Calu3 (cell line): ENCODE measurements around the gene CCDC34. TPM values are rescaled to one million over a fixed set of nuclear protein-coding genes. Genes with fewer than 3 reads are reported as not detected.

ENCODE experiments used
- BruUV-seq: library from RNA; stranded (reverse); fragments of 400-500 nt; replicated peaks from 2 replicates; lab custom pipeline; 2021; lab: Mats Ljungman, UMichigan
- CTCF ChIA-PET: fragments of 300-600 bp; sonication (Branson Sonifier 250); formaldehyde crosslinking; loops from one replicate; lab custom pipeline; 2022; ENCODE audit warnings: antibody characterized with exemption; lab: Charles Lee
- DNase-seq: peaks from one replicate; pipeline ENCODE4 v3.0.0; 2022
- H3K27ac Mint-ChIP-seq: one replicate; pipeline ENCODE4 v1.8.0; 2022; ENCODE audit warnings: mixed read lengths; ENCODE audit not compliant: unreplicated experiment
- H3K27me3 Mint-ChIP-seq: one replicate; pipeline ENCODE4 v1.8.0; 2022; ENCODE audit warnings: mixed read lengths; ENCODE audit not compliant: unreplicated experiment
- H3K36me3 Mint-ChIP-seq: one replicate; pipeline ENCODE4 v1.8.0; 2022; ENCODE audit warnings: mild to moderate bottlenecking, moderate library complexity, mixed read lengths; ENCODE audit not compliant: insufficient read depth, unreplicated experiment
- H3K4me1 Mint-ChIP-seq: one replicate; pipeline ENCODE4 v1.8.0; 2022; ENCODE audit warnings: mild to moderate bottlenecking, low read depth, mixed read lengths; ENCODE audit not compliant: unreplicated experiment
- H3K4me3 Mint-ChIP-seq: one replicate; pipeline ENCODE4 v1.8.0; 2022; ENCODE audit warnings: mild to moderate bottlenecking, low read depth, moderate library complexity, mixed read lengths; ENCODE audit not compliant: unreplicated experiment
- H3K9me3 Mint-ChIP-seq: one replicate; pipeline ENCODE4 v1.8.0; 2022; ENCODE audit warnings: low read depth, mixed read lengths; ENCODE audit not compliant: unreplicated experiment
- intact Hi-C: fragments of 100-400 bp; cut with micrococcal nuclease; formaldehyde crosslinking; loops from one replicate; pipeline ENCODE4 v1.10.0; 2022; ENCODE audit not compliant: unreplicated experiment
- total RNA-seq: library from RNA; stranded (reverse); gene quantifications from 2 replicates; pipeline ENCODE4 v1.2.3, GENCODE V29; 2022
- TF ChIP-seq, protein P1 (sequence below): fragments of 200-600 bp; IDR thresholded peaks from one replicate; pipeline ENCODE4 v1.8.0; 2022; ENCODE audit warnings: antibody characterized with exemption; ENCODE audit not compliant: unreplicated experiment

The CCDC34 gene
- total RNA-seq, 1 experiment from 2014 or later: 21.6 TPM

DNA sequence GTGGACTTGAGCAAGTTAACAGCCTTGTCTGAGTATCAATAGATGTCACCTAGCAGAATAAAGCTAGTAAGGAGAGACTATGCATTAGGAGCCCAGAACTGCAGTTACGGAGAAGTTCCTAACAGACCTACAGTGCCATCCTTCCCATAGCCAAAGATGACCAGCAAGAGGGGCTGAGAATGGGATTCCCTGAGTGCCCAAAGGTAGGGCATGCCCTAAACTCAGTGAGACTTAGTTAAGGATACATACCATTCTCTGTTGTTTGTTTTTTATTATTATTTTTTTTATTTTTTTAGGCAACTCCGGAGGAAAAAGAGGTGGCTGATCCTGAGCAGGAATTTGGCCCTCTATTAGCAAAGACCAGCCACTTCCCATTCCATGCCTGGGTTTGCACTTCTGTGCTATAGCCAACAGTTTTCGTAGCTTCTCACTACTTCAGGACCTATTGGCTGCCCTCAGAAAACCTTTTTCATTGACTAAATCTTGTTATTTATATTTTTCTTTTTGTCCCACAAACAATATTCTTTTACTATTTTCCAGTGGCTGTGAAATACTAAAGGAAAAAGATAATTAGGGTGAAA is 33.3 kb upstream of the CCDC34 start:
- TF ChIP-seq, protein P1, sequence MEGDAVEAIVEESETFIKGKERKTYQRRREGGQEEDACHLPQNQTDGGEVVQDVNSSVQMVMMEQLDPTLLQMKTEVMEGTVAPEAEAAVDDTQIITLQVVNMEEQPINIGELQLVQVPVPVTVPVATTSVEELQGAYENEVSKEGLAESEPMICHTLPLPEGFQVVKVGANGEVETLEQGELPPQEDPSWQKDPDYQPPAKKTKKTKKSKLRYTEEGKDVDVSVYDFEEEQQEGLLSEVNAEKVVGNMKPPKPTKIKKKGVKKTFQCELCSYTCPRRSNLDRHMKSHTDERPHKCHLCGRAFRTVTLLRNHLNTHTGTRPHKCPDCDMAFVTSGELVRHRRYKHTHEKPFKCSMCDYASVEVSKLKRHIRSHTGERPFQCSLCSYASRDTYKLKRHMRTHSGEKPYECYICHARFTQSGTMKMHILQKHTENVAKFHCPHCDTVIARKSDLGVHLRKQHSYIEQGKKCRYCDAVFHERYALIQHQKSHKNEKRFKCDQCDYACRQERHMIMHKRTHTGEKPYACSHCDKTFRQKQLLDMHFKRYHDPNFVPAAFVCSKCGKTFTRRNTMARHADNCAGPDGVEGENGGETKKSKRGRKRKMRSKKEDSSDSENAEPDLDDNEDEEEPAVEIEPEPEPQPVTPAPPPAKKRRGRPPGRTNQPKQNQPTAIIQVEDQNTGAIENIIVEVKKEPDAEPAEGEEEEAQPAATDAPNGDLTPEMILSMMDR: no peak
- intact Hi-C loops: loop anchor here (2.0 kb wide), 1 partner anchor 20 kb away; no protein-coding TSS in a partner anchor
- peak overlapping the region; percentile 84 for H3K27ac Mint-ChIP-seq

GRCh38 chr11:27395556-27396258 is 32.7 kb upstream of the CCDC34 start:
- CTCF ChIA-PET: interaction anchor here (0.7 to 1.5 kb wide), 8 partner anchors 14 to 212 kb away, joined by 3 to 7 read pairs (median 4); partner anchors contain the start of gene LGR4
- peak overlapping the region; percentile 66 for H3K4me3 Mint-ChIP-seq
- TF ChIP-seq, protein P1: no peak
- intact Hi-C loops: loop anchor here (2.0 kb wide), 1 partner anchor 21 kb away; no protein-coding TSS in a partner anchor
- no peaks in the 10 kb centered on the region for H3K27me3 Mint-ChIP-seq
- H3K9me3 Mint-ChIP-seq: no peaks in the 10 kb centered on the region
- H3K4me1 Mint-ChIP-seq: peaks cover 80% of the 10 kb centered on the region
- peaks cover 20% of the 10 kb centered on the region for H3K36me3 Mint-ChIP-seq
- BruUV-seq: no TSS peak
- peak overlapping the region; percentile 84 for H3K27ac Mint-ChIP-seq
- DNase-seq: peak; percentile 39

More for the DNA sequence above, 33.3 kb upstream of the CCDC34 start:
- Mint-ChIP-seq H3K4me3 (peak overlapping the region; percentile 66), H3K27me3 (no peaks in the 10 kb centered on the region), H3K9me3 (no peaks in the 10 kb centered on the region), H3K4me1 (peaks cover 76% of the 10 kb centered on the region), H3K36me3 (peaks cover 19% of the 10 kb centered on the region)
- CTCF ChIA-PET: interaction anchor here (0.7 to 1.5 kb wide), 7 partner anchors 15 to 212 kb away, joined by 3 to 7 read pairs (median 4); partner anchors contain the start of gene LGR4
- BruUV-seq: no TSS peak
- DNase-seq: no peak

- Mint-ChIP-seq H3K9me3 (no peaks in the 10 kb centered on the region), H3K27me3 (no peaks in the 10 kb centered on the region), H3K4me1 (peaks cover 85% of the 10 kb centered on the region), H3K27ac (peak overlapping the region; percentile 64), H3K4me3 (peak overlapping the region; percentile 66), H3K36me3 (peaks cover 22% of the 10 kb centered on the region)
- DNase-seq: no peak
- TF ChIP-seq, protein P1: no peak
- BruUV-seq: no TSS peak
- intact Hi-C loops: loop anchor here (5.0 kb wide), 1 partner anchor 188 kb away; no protein-coding TSS in a partner anchor
- CTCF ChIA-PET: interaction anchor here (1.0 to 1.4 kb wide), 2 partner anchors 9 to 18 kb away, joined by 3 read pairs; no protein-coding TSS in a partner anchor
Measured at GRCh38 chr11:27394781-27395228, 31.8 kb upstream of the CCDC34 start.

GRCh38 chr11:27392278-27393114 is 29.5 kb upstream of the CCDC34 start:
- CTCF ChIA-PET: interaction anchor here (1.1 kb wide), 1 partner anchor 9 kb away, joined by 3 read pairs; no protein-coding TSS in a partner anchor
- no TSS peak for BruUV-seq
- peak overlapping the region; percentile 59 for H3K27ac Mint-ChIP-seq

More at GRCh38 chr11:27392278-27393114, 29.5 kb upstream of the CCDC34 start:
- no peaks in the 10 kb centered on the region for H3K27me3 Mint-ChIP-seq
- TF ChIP-seq, protein P1: no peak
- intact Hi-C loops: loop anchor here (5.0 kb wide), 1 partner anchor 185 kb away; no protein-coding TSS in a partner anchor
- H3K4me3 Mint-ChIP-seq: no peak overlapping the region
- peaks cover 80% of the 10 kb centered on the region for H3K4me1 Mint-ChIP-seq
- peaks cover 22% of the 10 kb centered on the region for H3K36me3 Mint-ChIP-seq
- H3K9me3 Mint-ChIP-seq: no peaks in the 10 kb centered on the region
- DNase-seq: no peak
